Measurements from ENCODE around the gene LRRC8C. TPM values are rescaled to one million over a fixed set of nuclear protein-coding genes. Genes with fewer than 3 reads are reported as not detected.
"Not testable (repeated sequence)": the region's sequence is repeated elsewhere in the genome, so short reads cannot be mapped to it uniquely, and the experiment has no call there.

LRRC8C gene
- 6.8 TPM for polyA plus RNA-seq (ENCODE audit: insufficient read length)
- long read RNA-seq, donor 1, full-length matches to known transcripts, result 7 of 7 reads
- long read RNA-seq, donor 1, partial matches to known transcripts, result 0 of 7 reads
- long read RNA-seq, donor 1, other reads (novel, unspliced or antisense), result 0 of 7 reads
- long read RNA-seq, donor 2, full-length matches to known transcripts, result 3 of 3 reads
- long read RNA-seq, donor 2, partial matches to known transcripts, result 0 of 3 reads
- long read RNA-seq, donor 2, other reads (novel, unspliced or antisense), result 0 of 3 reads
- long read RNA-seq, donor 3, full-length matches to known transcripts, result 4 of 4 reads
- long read RNA-seq, donor 3, partial matches to known transcripts, result 0 of 4 reads
- long read RNA-seq, donor 3, other reads (novel, unspliced or antisense), result 0 of 4 reads
- long read RNA-seq, donor 4, full-length matches to known transcripts, result 1 of 1 reads
- long read RNA-seq, donor 4, partial matches to known transcripts, result 0 of 1 reads
- long read RNA-seq, donor 4, other reads (novel, unspliced or antisense), result 0 of 1 reads
- long read RNA-seq, donor 5, full-length matches to known transcripts, result 1 of 1 reads
- long read RNA-seq, donor 5, partial matches to known transcripts, result 0 of 1 reads
- long read RNA-seq, donor 5, other reads (novel, unspliced or antisense), result 0 of 1 reads
- long read RNA-seq, donor 6, full-length matches to known transcripts, result 2 of 2 reads
- long read RNA-seq, donor 6, partial matches to known transcripts, result 0 of 2 reads
- long read RNA-seq, donor 6, other reads (novel, unspliced or antisense), result 0 of 2 reads
- long read RNA-seq, donor 7, full-length matches to known transcripts, result 1 of 1 reads
- long read RNA-seq, donor 7, partial matches to known transcripts, result 0 of 1 reads
- long read RNA-seq, donor 7, other reads (novel, unspliced or antisense), result 0 of 1 reads
- long read RNA-seq, donor 8, full-length matches to known transcripts, result 2 of 2 reads
- long read RNA-seq, donor 8, partial matches to known transcripts, result 0 of 2 reads
- long read RNA-seq, donor 8, other reads (novel, unspliced or antisense), result 0 of 2 reads

DNA sequence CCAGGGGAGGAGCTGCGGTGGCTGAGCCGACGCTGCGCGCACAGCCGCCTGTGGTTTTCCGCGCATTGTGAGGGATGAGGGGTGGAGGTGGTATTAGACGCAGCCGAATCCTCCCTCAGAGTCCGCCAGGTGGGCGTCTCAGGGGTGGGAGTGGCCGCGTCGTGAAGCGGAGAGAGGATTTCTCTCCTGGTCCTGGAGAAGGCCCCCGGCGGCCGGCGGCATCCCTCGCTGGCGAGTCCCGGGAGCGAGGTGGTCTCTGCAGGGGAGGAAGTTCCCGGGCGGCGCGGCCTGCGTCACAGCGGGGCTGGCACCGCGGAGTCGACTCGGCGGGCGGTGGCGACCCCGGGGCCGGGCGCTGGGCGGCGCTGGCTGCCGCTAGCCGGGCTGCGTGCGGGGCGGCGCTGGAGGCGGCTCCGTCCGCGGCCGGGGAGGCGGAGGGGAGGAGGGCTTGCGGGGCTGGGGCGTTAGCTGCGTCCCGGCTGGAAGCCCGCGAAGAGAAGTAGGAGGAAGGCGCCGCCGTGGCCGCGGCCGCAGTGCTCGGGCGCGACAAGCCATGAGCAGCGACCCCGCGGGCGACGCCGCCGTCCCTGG is at the start of gene LRRC8C:
LRRC8C (plus strand) TSS at position 464 of the 591 bp plus-strand sequence. CDS start 53,354 bp downstream, outside the sequence.
- DNase-seq, result peak; percentile 75

DNA sequence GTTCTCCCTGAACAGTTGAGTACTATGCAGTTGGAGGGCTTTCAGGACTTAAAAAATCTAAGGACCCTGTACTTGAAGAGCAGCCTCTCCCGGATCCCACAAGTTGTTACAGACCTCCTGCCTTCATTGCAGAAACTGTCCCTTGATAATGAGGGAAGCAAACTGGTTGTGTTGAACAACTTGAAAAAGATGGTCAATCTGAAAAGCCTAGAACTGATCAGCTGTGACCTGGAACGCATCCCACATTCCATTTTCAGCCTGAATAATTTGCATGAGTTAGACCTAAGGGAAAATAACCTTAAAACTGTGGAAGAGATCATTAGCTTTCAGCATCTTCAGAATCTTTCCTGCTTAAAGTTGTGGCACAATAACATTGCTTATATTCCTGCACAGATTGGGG is 48.7 kb upstream of the LRRC8C start:
- DNase-seq, result no peak

DNA sequence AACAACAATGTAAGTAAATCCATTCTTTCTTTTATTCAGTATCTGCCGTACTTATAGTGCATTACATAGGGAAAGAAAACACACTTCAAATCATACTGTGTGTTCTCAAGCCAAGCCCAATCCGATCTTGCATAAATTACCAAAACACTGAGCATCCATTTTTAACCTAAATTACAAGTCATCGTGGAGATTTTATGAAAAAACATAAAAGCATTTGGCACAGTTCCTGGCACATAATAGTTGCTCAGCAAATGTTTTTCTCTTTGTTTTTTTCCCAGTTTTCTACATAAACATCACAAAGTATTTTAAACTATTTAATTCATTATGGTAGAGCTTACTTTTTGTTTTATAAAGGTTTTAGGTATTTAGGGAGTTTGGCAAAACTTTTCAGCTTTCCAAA is 48.1 kb upstream of the LRRC8C start:
- no peak for DNase-seq

DNA sequence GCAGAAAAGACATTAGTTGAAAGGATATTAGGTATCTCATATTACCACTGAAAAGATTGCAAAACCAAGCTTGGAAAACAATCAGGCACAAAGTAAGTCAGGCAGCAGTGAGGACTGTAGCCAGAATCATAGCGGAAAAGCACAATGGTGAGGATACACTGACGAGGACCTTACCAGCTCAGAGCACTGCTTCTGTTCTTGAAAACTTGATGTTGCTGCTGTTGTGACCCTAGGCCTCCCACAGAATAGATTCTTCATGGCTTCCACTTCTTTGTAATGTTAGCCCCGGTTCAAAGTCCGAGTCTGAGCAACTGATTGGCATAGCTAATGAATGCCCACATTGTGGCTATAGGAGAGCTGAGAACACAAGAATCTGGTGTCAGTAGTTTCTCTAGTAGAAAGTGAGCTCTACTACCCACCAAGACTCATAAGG is 45.2 kb upstream of the LRRC8C start:
- no peak for DNase-seq

DNA sequence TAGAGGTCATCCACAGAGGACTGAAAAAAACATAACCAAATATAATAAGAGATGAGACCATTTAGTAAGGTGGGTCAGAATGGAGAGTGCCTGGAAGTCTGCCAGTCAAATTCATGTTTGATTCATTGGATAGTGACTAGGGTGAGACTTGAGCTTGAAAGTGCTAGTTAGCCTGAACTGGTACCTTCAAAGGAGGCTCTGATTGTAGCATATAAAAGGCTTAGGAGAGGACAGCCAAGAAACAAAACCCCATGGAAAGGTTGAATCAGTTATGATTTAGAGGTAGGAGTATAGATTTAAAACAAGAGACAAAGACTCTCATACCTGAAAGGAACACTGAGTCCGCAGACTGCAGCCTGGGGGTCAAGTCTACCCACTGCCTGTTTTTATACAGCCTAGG is 44.4 kb upstream of the LRRC8C start:
- no peak for DNase-seq

DNA sequence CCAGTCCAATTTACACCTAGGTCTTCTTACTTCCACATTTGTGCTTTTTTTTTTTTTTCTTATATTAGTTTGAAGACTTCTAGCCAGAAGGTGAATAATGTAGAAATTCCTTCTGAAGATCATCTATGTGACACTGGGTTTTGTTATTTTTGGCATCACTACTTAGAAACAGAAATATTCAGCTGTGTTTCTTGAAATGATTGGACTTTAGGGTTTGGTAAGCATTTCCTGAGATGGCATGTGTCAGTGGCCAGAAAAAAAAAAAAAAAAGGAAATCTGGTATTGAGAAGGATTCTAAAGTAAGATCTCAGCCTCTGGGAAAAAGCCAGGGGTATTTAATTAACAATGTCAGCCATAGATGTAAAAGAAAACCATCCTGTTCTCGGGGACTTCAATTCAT is 43.4 kb upstream of the LRRC8C start:
- no peak for DNase-seq

DNA sequence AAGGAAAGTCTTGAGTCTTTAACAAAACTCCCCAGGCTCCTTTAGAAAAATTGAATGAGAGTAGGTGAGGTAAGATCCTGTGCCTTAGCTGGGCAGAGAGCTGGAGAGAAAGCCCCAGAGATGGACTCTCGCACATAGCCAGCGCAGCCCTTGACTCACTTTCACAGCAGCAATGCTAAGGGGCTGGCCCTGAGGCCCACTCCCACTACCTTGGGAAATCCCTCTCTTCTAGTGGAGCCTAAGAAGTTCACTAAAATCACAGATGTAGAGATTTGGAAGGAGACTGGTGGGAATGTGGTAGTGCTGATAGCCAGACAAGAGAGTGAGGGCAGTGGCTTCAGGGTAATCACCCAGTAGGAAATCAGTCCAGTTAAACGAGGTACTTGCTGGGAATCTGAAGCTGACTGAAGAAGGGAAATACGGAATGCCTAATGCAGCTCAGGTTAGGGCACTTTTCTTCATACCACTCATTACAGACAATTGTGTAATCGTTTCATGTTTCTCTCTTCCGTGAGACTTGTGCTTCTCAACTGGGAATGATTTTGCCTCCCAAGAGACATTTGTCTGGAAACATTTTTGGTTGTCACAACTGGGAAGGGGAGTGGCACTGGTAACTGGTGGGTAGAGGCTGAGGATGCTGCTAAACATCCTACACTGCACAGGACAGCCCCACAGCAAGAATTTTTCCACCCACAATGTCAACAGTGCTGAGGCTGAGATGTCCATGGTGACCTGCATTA is 42.4 kb upstream of the LRRC8C start:
- no peak for DNase-seq

DNA sequence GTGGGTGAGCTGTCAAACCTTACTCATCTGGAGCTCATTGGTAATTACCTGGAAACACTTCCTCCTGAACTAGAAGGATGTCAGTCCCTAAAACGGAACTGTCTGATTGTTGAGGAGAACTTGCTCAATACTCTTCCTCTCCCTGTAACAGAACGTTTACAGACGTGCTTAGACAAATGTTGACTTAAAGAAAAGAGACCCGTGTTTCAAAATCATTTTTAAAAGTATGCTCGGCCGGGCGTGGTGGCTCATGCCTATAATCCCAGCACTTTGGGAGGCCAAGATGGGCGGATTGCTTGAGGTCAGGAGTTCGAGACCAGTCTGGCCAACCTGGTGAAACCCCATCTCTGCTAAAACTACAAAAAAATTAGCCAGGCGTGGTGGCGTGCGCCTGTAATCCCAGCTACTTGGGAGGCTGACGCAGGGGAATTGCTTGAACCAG is 40.0 kb upstream of the LRRC8C start:
- DNase-seq, result not testable (repeated sequence)

DNA sequence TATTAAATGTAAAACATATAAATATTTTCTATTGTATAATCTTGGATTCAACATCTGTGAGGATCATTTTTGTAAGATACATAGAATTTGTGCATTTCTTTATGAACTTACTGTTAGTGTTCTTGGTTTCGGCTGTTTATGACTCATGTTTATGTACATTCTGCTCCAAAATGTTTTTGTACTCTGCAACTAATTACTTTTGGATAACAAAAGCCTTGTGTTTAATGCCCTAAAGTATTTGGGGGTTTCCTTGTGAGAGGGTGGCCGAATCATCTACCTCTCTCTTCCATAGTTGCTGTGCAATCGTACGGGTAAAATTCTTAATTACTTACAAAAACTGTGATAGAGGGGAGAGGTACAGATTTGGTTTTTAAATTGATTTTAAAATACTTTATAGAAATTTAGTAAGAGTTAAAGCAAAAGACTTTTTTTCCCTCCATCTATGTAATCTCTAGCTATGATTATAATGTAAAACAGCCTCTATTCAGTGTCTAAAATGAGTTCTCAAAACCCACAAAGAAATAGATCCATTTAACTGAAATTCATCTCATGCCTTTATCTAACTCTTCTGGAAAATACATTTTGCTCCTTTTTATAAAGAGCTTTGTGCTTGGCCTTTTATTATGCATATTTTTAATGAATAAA is 38.7 kb upstream of the LRRC8C start:
- DNase-seq, result no peak

DNA sequence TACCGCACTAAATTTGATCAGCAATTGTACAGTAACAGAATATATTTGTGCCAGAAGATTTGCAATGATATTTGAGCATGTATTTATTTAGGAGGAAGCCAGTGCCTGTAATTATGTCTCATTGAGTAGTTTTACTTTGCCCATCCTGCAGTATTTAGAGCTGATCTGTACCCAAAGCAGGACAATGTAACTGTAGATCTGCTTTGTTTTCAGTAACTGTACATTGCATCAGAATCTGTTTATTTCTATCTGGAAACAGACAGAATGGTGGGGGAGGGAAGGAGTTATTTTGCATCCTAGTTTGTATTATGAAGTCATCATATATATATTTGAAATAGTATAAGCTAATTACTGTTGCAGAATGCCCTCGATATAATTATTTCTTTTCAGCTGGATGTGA is 36.2 kb upstream of the LRRC8C start:
- DNase-seq, result no peak

DNA sequence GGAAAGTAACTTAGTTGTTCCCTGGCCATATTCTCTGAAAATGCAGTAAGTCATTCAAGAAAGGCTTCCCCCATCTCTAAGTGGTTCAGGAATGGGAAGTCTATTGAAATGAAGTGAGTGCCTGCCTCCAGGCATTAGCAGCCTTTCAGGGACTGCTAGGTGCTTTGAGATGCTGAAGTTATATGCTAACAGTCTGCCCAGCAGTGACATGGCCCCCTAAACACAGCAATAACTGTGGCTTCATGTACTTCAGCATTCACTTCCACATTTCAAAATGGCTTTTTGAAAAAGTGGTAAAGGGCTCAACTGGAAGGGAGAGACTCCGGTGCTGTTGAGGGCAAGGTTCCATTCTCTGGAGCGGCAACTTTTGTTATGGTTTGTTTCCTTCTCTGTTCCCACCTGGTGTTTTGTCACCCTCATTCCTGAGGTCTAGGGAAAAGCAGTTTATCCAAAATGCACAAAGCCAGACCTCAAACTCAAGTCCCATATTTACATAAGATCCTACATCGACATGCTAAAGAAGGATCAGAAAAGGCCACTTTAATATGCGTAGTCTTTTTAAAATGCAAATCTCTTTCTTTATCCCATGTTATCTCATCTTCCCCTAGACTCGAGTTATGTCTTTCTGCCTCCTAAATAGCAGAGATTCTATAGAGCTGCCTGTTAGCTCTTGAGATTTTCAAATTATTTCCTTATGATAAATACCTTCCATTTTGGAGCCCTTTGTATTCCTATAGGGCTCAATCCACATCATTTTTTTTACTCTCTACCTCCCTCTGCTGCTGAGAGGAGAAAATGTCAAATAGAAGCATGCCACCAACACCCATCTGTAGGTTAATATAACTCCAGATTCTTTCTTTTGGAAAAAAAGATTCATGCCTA is 34.2 kb upstream of the LRRC8C start:
- DNase-seq, result peak; percentile 41

DNA sequence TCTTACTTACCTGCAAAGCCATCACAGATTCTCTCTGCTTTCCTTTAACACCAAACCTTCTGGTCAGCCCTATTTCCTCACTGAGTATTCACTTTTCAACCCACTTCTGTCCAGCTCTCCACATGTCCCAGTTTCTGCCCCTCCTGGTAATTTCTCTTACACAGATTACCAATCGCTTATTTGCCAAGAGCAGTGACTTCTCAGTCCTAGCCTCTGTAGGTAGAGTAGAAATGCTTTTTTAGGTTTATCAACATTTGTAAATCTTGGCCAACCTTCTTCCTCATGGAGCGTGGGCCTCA is 33.6 kb upstream of the LRRC8C start:
- no peak for DNase-seq

DNA sequence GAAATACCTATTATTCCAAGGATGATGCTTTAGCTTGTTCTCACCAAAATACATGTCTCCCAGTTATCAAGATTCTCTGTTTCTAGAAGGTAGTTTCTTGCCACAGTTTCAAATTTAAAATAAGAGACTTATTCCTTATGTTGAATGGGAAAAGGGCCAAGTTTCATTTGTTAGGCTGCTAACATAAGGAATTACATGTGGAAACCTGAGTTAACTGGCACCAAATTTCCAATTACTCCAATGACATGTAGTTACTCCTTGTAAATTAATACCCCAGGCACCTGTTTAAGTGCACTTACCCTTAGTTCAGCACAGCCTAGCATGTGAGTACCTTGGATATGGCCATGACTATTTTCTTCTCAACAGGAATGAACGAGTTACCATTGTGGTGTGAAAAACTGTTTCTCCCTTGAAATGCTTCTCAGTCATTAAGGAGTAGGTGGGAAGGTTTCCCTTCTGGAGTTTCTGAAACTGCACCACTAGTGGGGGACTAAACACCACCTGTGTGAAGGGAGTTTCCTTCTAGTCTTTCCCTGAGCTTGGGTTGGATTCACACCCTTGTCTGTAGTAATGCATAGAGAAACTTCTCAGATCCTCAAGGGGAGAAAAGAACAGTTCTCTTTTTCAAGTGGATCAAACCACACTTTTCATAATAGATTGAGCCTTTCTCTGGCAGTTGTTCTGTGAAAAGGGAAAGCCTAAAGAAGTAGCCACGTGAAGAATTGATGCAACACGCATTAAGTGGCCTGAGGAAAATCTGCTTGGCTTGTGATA is 32.3 kb upstream of the LRRC8C start:
- no peak for DNase-seq

DNA sequence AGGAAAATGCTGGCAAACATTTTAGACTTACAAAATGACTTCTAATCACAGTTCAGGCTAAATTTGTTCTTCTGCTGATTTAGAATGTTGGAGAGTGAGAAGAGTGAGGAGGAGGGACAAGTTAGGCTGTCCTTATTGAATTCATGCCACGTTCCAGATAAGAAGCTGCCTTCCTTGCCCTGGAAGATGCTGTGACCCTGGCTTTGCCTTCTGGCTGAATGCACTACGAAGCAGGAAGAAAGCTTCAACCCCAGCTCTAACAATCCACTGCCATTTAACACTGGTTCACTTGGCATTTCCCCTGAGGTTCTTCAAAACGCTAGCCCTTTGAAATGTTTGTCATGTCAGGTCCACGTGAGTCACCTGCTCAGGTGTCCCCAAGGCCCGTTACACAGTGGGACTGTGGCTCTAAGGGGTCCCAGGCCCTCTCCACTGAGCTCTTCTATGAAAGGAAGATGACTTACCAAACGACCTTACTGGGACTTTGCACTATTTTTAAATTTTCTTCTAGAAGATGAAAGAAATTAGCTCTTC is 30.0 kb upstream of the LRRC8C start:
- DNase-seq, result no peak

DNA sequence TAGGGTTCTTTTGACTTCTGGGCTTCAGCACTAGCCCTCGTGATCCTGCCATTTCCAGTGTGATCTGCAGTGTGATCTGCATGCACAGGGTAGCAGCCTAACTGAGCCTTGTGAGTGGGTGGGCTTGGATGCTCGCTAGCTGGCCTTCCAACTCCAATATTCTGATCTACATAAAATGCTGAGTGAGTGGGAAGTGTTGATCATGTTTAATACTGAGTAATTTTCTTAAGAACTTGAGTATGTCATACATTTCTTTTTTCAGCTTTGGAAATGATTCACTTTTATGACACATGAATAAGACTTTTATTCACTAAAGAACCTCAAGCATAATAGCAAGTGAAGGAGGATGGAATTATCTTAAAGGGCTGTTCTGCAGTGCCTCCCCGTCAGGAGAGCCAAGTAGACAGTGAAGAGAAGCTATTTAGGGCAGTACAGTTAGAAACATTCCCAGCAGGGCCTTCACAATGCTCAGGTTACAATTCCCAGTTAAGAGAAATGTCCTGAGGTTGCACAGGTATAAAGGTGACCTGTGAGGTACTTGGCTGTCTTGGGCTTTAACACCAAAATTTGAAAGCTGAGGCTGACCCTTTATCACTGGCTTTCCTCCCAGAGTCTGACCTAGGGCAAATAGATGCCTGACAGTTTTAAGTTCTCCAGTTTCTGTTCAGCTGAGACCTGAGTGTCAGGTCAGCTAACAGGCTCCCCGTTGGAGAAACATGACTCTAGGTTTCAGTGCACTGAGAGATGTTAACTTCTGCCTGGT is 29.1 kb upstream of the LRRC8C start:
- no peak for DNase-seq

DNA sequence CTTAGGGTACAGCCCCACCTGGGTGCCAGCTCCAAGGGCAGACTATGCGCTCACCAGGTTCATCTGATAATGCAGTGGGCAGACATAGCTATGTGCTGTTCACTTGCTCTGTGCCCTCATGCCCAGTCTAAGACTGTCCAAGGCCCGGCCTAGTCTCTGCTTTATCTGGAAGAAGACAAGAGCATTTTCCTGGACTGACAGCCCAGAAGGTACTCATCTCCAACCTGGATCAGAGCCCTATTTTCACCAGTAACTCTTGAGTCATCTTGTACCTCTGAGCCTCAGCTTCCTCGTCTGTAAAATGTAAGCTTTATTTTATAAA is 28.5 kb upstream of the LRRC8C start:
- DNase-seq, result no peak

DNA sequence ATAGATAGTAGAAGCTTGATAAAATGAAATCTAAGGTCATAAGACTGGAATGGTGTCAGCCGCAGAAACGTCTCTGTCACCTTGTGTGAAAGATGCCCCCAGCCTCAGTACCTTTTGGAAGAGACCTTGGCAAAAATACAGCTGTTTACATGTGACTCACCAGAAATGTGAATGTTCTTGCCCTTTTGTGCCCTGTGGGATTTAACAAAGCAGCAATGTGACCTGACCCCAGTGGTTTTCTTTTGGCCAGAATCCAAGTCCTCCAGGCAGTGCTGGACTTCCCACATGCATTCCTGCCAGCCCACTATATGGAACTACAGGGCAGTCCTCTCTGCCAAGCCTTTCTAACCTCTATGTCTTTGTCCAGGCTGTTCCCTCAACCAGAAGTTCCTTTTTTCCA is 27.2 kb upstream of the LRRC8C start:
- no peak for DNase-seq

DNA sequence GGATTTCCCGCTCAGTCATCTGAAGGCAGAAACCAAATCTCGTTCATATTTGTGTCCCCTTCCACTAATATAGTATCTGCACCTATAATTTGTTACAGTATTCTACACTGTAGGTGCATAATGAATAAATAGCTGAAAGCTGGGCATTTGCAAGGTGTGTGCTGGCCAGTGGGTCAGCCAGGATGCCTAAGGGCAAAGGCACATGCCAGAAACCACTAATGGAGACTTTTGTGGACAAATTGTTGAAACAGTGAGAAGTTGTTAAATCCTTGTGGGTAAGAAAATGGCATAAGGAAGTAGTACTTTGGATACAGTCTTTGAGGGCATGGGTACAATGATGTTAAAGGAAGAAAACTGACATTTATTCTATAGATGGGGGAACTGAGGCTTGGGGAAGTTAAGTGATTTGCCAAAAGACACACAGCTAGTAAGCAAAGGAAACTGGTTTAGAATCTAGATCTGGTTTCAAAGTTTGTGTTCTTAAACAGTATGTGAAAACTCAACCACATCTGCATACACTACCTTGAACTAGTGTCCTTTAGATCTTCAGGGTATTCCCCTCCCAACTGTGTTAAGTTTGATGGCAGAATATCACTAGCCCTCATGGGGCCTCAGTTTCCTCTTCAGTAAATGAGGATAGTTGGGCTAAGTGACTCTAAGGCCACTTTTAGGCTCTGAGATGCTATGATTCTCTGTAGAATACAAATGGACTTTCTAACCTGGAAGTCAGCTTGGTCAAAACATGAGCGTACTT is 26.5 kb upstream of the LRRC8C start:
- no peak for DNase-seq
